ENCODE data around the gene PITPNB. TPM values are rescaled to one million over a fixed set of nuclear protein-coding genes. Genes with fewer than 3 reads are reported as not detected.
A peak's percentile ranks its signal among the peaks of the same experiment; 100 is the strongest.

The PITPNB gene
- total RNA-seq, 1 donor from 2014 or later = 40.2 TPM

DNA sequence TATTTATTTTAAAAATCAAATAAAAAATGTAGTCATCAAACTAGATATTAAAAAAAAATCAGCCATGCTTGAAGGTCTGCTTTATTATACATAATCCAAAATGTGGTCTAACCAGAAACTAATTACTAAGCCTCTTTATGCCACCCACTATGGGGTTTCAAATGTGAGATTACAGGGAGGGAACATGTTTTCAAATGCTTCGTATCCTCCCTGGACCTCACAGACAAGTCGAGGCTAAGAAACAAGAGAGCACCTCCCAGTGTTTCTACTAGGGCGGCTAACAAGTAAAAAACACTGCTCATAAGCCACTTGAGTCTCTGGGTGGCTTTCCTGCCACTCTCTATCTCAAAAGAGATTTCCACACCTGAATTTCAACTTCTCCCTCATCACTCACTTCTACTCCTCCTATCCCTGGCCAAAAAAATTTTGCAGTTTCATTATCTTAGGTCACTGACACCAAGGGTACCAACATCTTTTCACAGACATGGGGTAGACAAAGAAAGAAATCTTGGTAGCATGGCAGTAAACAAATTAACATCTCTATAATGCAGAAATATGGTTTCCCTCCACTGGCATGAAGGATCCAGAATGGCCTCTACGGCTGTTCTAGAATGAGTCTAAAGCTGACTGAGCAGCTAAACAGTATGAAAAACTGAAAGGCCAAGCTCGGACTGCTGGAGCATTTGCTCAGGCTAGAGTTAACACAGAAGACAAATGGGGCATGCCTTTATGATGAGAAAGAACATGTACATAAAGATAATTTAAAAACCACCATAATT, 50.9 kb downstream of the PITPNB start:
- intact Hi-C loops (cut with DNase I) = no loop called here
- ATAC-seq (ENCODE audit: poor library complexity) (no peak), DNase-seq (no peak)

DNA sequence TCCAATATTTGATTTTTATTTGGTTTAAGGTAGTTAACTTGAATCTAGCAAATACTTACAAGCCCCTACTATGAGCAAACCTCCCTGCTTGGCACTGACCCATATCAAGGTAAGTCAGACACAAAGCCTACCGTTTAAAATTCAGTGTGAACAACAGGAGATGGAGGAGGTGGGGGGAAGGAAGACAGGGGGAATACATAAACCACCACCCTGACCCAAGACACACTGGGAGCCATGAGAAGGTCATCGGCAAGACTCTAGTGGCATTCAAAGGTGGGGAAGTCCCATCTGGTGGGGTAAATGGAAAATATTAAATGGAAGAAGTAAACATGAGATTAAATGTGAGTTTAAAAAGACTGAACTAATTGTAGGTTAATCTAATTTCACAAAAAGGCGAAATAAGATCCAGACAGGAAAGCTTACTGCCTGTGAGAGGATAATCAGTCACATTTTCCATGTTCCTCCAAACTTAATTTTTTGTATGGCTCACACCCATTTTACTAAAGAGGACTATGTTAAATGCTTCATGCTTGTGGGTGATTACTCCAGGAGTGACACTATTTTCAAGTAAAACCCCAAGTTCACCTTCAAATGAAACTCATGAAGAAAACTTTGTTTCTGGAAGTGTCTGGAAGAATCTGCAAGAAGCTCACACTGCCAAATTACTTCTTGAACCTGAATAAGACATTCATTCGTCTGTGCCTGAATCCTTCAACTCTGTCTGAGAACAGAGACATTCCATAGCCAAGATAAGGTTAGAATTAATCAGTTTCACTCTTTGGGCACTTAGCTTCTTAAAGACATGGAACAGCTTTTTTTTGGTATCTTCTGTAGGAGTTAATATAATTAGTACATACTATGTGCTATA, 51.7 kb downstream of the PITPNB start:
- ATAC-seq (ENCODE audit: poor library complexity) = peak; percentile 21
- DNase-seq = no peak
- intact Hi-C loops (cut with DNase I) = no loop called here

DNA sequence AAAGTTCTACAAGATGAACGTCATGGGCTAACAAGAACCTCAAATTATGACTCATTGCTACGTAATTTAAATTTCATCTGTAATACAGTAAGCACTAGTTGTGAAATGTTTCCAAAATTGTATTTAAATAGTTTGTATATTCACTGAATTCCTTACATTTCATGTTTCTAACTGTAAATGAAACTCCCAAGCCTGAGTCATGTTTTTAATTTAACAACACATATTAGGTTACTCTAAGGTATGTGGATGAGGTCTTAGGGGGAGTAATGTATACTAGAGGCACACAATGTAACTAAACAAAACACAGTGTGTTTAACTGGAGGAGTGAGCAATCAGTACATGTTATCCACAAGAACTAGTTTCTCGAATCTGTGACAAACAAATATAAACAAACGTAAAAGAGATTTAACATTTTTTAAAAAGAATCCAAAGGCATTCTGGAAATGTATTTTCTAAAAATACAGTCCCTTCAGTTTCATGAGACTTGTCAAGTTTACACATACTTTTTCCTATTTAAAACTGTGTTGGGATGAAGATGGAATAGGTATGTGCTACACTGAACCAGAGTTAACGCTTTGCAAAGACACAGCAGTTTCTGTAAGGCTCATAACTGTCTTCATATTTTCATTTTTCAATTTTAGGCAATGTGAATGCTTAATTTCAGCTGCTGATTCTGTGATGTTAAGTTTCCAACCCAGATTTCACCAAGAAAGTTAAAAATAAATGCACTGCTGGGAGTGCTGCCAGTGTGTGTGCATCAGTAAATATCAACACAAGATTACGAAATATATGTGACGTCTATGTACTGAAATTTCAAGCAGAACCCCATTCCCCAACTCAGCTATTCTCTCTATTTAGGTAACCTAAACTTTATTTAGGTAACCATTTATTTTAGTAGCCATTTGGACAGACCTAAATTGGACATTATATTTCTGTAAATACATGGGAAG, 52.6 kb downstream of the PITPNB start:
- DNase-seq = no peak
- peak; percentile 64 for ATAC-seq (ENCODE audit: poor library complexity)

DNA sequence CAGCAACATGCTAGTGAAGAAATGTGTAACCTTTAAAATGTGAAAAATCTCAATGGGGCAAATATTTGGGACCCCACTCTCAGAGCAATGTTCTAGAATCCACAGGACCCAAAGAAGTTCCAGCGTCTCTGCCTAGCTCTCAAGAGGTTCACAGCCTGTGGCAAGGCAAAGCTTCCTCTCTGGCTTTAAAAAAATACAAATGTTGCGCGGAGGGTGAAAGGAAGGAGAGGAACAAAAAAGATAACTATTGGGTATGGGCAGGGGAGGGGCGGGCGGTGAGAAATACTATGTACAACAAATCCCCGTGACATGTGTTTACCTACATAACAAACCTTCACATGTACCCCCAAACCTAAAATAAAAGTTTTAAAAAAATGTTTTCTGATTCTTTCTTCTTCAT, 53.6 kb downstream of the PITPNB start:
- DNase-seq = no peak
- no peak for ATAC-seq (ENCODE audit: poor library complexity)
- intact Hi-C loops (cut with DNase I) = no loop called here

More for the DNA sequence above, 52.6 kb downstream of the PITPNB start:
- intact Hi-C loops (cut with DNase I) = no loop called here

DNA sequence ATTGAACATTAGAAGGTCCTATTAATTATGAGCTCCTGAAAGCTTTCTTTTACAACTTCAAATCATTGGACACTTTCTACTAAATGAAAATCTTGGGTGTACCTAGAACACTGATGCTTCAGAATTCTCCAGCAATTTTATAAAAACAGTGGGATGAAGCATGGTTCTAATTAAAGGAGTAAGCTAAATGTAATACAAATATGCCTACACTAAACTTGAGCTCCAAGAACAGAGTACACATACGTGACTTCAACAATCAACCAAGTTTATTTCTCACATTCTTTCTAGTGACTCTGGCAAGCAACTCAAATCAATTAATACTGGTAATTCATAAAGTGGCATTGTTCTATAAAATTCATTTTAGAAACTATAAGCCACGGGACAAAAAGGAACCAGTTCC, 55.5 kb downstream of the PITPNB start:
- no peak for ATAC-seq (ENCODE audit: poor library complexity)
- no peak for DNase-seq
- intact Hi-C loops (cut with DNase I) = no loop called here

DNA sequence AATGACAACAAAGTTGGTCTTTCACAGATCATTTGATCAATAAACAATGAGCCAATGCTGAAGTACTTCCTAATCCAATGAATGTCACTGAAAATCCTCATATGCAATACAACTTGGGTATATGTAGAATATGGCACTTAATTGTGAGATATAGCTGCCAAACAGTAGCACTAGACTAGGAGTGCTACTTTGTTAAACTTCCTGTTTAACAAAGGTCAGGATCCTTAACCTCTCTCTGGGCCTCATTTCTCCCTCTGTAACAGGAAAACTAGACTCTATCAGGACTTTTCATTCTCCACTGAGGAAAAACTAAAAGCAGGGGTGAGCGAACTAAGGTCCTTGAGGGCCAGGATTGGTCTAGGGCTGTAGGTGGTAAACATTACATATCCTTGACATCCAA, 56.1 kb downstream of the PITPNB start:
- intact Hi-C loops (cut with DNase I) = no loop called here
- ATAC-seq (ENCODE audit: poor library complexity) (no peak), DNase-seq (no peak)

DNA sequence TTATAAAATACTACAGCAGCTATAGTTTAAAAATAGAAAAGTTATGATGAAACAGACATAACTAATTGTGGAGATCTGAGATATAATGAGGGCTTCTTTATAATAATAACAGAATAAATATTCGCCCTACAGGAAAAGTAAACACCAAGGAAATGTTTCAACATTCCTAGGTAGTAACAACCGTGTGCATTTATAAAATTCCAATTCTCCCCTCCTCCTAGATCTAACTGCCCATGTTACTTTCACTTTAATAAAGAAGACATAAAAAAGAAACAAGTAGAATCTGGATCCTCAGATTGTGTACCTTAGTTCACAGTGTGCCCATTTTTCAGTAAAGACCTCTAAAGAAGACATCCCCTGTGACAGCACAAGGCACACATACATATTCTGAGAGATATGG, 59.7 kb downstream of the PITPNB start:
- ATAC-seq (ENCODE audit: poor library complexity) (peak; percentile 14), DNase-seq (no peak)
- intact Hi-C loops (cut with DNase I) = no loop called here

DNA sequence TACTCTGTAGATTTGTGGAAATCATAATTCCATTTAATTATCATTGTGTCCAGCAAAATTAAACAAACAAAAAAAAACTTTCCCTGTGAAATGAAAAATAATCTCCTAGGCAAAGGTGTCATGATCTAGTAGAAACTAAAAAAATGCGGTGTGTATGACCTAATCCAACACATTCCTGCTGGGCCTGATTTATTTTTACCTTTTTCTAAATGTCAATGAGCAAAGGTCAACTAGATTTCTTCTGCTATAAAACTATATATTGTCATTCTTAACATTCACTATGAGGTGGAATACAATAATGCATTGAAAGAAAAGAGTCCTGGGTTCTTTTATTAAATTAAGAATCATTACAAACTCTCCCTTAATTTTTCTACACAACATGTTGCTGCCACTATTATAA, 60.4 kb downstream of the PITPNB start:
- DNase-seq (no peak), ATAC-seq (ENCODE audit: poor library complexity) (no peak)
- intact Hi-C loops (cut with DNase I) = no loop called here

DNA sequence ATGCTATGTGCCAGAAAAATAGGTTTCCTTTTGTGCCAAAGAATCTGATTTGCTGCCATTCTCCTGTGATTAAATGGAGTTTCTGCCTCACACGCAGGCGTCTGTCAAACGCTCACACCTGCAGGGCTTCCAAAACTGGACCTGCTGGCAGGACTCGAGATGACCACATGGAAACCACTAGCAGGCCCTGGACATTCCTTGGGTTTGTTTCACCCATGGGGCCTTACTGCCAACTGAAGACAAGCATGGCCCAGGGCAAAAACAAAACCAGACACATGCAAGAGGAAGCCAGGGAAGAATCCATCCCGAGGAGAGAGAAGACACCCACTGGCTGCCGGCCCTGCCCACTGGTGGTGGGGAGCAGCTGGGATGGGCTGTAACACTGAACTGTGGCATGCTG, 61.6 kb downstream of the PITPNB start:
- DNase-seq (no peak), ATAC-seq (ENCODE audit: poor library complexity) (no peak)
- intact Hi-C loops (cut with DNase I) = no loop called here

DNA sequence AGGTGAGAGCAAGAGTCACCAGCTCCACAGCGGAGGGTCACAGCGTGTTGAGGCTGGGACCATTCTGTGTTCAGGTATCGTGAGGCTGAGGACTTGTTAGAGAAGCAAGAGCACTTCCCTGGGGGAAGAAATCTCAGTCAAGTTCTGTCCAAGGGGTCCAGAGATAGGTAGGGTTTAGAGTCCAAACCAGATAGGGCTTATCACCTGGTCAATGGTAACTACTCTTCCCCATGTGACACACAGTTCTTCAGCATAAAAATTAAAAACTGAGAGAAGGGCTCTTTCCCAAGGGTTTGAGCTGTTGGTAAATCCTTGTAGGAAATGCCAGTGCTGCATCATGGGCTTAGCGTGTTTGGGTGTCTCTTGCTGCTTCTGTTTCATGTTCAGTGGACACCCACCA, 62.7 kb downstream of the PITPNB start:
- ATAC-seq (ENCODE audit: poor library complexity) (no peak), DNase-seq (no peak)
- intact Hi-C loops (cut with DNase I) = no loop called here

DNA sequence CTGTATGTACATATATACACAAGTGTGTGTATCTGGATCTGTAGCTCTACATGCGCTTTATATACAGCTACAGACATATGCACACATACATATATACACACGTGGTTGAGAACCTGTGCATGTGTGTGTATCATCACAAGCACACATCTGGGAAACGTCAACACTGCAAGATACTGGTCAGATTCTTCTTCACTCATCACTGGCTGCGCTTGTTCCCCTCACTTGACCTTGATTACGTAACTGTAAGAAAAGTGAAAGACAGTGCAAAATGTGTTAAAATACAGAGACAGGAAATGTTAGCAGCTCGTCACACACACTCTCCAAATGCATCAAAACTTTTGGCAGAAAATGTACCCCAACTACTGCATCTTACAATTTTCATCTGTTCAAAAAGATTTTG, 65.6 kb downstream of the PITPNB start:
- ATAC-seq (ENCODE audit: poor library complexity) (peak; percentile 34), DNase-seq (no peak)
- intact Hi-C loops (cut with DNase I) = no loop called here

DNA sequence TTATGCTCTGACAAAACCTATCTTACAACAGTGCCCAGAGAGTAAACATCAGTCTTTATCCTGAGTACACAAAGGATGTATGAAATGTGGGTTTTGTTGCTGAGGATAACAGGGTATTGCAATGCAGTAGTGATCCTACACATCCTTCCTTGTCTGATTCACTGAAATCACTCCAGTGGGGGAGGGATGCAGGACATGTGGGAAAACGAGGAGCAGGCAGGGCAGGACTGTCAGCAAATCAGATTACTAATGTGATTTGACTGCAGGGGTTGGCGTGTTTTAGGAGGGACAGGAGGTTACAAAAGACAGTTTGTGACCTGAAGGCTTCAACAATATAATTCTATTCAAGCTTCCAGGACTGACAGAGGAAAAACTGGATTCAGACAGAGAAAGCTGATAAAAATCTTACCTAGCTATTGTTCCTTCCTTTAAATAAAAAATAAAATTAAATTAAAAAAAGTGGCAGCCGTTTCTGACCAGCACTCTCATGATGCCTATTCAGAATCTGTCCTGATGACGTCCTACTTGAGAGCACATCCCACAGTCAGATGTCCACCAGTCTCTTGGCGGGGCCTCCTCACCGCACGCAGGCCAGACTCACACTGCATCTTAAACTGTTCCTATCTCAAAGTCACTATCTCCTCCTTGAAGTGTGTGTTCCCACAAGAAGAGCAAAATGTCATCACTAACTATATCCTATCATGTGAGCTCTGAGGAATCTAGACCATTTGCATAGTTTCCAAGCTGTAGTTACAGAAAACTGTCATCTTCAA, 66.9 kb downstream of the PITPNB start:
- ATAC-seq (ENCODE audit: poor library complexity) = peak; percentile 33
- intact Hi-C loops (cut with DNase I) = no loop called here
- no peak for DNase-seq

DNA sequence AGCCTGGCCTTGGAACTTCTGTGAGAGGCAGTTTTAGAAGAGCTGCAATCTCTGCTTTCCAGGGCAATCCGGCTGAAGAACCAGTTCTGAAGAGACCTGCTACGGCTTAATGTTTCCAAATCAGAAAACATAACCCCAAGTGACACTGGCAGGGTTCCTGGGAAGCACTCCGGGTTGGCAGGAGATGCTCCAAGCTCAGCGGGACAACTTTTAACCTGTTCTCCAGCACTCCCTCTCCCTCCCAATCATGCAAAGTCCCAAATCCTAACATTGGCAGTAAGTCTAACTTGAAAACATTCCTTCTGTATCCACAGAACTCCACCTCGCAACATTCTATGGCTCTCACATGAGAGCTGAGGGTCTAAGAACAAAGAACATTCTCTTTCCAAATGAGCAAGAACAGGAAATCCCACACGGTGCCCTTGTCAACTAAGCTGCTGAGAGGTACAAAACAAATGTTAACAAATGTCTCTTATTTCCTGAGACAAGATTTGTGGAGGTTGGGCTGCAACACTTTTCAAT, 69.0 kb downstream of the PITPNB start:
- intact Hi-C loops (cut with DNase I) = no loop called here
- no peak for DNase-seq
- ATAC-seq (ENCODE audit: poor library complexity) = peak; percentile 78

DNA sequence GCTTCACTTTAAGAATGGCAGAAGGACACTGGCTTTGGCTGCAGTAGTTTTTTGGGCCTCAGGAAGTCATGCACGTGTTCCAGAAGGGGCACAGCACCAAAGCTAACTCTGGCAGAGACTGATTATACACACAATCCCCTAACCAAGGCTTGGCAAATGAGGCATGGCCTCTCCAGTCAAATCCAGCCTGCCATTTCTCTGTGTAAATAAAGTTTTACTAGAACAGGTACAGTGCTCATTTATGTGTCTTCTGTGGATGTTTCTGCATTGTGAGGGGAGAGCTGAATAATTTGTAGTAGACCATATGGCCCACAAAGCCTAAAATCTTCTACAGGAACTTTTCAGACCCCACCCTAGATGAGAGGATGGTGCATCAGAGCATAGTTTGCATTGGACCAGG, 71.1 kb downstream of the PITPNB start:
- intact Hi-C loops (cut with DNase I) = no loop called here
- no peak for DNase-seq
- no peak for ATAC-seq (ENCODE audit: poor library complexity)

DNA sequence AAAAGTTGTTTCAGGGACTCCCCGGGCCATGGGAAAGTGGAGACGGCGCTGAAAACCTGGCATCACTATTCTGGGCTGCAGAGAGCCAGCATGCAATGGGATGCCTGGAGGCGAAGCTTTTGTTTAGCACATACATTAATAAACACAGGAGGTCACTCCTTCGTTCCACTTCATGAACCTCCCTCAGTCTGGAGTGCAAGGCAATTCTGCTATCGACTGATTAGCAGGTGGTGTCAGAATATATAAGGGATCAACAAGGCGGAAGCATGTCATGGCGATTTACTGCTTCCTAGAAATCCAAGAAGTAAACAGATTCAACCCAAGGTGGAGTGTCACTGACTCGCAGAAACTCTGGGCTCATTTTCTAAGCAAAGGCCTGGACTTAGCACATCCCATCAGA, 72.1 kb downstream of the PITPNB start:
- ATAC-seq (ENCODE audit: poor library complexity) (no peak), DNase-seq (no peak)
- intact Hi-C loops (cut with DNase I) = no loop called here

DNA sequence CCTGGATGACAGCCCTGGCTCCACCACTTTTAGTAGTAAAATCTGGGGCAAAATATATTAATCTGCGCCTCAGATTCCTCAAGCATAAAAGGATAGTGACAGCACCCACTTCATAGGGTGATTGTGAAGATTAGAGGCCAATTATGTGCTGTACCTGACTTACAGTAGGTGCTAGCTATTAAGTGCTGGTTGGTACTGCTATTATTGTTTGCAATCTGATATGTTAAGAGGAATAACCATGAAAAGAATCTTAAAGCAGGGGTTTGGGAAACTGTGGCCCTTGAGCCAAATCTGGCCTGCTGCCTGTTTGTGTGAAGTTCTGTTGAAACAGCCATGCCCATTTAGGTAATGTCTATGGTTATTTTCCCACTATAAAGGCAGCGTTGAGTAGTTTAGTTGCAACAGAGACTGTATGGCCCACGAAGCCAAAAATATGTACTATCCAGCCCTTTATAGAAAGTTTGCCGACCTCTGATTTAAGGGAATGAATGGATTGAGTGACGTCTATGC, 72.8 kb downstream of the PITPNB start:
- no peak for DNase-seq
- no peak for ATAC-seq (ENCODE audit: poor library complexity)
- intact Hi-C loops (cut with DNase I) = no loop called here

DNA sequence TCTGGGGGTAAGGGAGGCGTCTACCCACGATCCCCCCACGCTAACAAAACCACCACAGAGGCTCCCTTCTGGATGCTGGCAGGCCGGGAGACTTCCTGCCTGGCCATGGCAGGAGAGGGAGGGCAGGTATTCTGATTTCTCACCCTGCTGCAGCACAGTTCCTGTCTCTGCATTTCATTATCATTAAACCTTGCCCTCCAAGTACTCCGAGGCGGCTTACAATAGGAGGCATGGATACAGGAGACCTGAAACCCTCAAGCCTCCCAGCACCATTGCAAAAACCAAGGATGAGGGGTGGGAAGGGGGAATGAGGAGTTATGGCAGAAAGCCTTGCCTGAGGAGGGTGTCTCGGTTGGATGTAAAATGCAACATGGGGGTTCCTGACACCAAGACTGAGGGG, 73.4 kb downstream of the PITPNB start:
- intact Hi-C loops (cut with DNase I) = no loop called here
- no peak for DNase-seq
- ATAC-seq (ENCODE audit: poor library complexity) = no peak
